Cardiac fibroblast (primary cell): ENCODE measurements around the gene ZBTB7C.

Experiments
- DNase-seq, 2 donors: peaks; one replicate each; pipeline versions ENCODE4 v3.0.0 to v3.0.0-alpha.2; 2010; ENCODE audit warnings: low read depth in 2 of 2
- H3K4me3 ChIP-seq, 2 donors: replicated peaks in 1 of 2; 1 replicate in 1 of 2; 2 replicates in 1 of 2; pipeline ENCODE4 v1.5.1; 2011; ENCODE audit warnings: low read depth in 2 of 2, low read length in 2 of 2, mild to moderate bottlenecking in 2 of 2, moderate library complexity in 1 of 2
- CTCF ChIP-seq: IDR thresholded peaks from one replicate; pipeline ENCODE4 v1.5.1; 2011; ENCODE audit warnings: low read depth, mild to moderate bottlenecking, low read length, inconsistent platforms

ZBTB7C gene

DNA sequence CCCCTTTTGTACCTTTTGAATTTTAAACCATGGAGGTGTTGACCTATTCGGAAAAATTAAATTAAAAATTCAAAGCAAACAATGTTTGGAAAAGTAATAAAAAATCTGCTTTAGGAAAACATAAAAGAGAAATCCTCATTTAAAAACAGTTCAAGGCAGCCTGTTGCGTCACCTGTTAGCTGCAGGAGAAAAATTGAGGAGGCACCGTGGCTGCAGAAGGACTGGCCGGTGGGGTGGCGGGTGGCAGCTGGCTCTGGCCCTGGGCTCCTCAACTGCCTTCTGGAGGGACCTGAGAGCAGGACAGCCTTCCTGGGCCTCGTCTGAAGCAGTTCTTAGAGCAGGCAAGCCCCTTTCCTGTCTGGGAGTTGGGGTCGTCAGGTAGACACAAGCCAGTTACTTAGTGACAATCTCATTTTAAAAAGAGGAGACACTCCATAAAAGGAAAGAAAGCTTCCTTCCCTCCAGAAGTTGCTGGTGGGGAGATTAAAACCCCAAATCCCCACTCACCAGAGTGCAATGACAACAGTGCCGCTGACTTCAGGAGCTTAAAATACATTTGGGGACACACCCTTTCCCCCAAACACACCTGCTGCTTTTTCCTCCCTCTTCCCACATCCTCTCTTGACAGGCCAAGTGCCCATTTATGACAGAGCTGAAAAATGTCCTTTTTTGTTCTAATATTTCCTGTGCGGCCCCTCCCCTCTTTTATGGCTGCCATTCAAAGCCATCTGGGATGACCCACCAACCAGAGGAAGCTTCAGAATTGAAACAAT is 9.7 kb downstream of the ZBTB7C start:
- DNase-seq = no peak
- TF ChIP-seq CTCF = no peak

DNA sequence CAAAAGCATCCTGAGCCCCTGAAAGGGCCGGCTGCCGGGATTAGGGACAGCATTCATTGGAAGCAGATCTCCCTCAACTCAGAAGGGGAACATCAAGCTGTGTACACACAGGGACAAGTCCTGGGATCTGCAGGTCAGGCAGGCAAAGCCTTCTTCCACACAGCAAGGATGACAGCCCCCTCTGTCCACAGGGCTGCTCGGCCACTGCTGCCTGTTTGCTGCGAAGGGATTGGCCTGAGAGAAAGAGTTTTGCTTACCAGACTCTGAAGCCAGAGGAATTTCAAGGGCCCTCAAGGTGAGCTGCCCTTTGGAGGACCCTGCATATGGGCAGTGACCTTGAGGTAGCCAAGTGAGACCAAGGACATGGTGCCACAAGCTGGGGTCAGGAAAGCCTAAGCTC is 11.1 kb downstream of the ZBTB7C start:
- no peak for TF ChIP-seq CTCF
- H3K4me3 ChIP-seq = no peak overlapping the region
- DNase-seq = no peak

More for the DNA sequence above, 9.7 kb downstream of the ZBTB7C start:
- H3K4me3 ChIP-seq = no peak overlapping the region

GRCh38 chr18:48397021-48397420 is 12.2 kb downstream of the ZBTB7C start:
- no peak for DNase-seq
- TF ChIP-seq CTCF = no peak
- H3K4me3 ChIP-seq = no peak overlapping the region

DNA sequence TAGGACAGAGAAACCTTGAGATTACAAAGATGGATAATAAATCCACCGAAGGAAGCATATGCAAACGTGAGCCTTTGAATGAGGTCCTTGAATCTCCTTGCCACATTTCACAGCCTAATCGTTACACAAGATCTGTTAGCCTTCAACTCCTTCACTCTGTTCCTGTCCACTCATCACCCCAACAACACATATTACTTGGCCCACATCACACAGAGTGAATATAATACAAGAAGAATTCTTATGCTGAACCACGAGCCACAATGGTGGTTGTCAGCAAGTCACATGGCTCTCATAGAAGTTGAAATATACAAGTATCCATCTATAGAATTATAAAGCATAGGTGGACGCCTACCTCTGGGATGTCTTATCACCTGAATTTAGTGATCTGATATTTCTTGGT is 12.6 kb downstream of the ZBTB7C start:
- no peak overlapping the region for H3K4me3 ChIP-seq
- DNase-seq = no peak
- TF ChIP-seq CTCF = no peak

DNA sequence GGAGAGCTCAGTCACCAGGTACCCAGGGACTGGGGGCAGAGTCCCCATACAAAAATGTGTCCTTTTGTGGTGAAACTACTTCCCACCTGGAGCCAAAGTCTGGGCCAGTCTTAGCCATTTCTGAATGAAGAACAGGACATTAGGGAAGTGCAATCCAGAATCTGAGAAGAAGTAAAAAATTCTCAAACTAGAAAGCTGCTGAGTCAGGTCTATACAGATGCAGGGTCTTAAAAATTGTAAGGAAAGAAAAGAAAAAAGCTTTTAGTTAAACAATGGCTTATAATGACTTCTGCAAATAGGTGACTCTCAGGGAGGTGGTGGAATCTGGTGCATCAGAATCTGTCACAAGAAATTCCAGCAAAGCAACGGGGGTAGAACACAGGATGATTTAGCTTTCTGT is 13.5 kb downstream of the ZBTB7C start:
- no peak for TF ChIP-seq CTCF
- no peak overlapping the region for H3K4me3 ChIP-seq
- no peak for DNase-seq

- DNase-seq = no peak
- no peak overlapping the region for H3K4me3 ChIP-seq
- no peak for TF ChIP-seq CTCF
Observed at GRCh38 chr18:48394176-48394575, 15.0 kb downstream of the ZBTB7C start.

- no peak for DNase-seq
- no peak for TF ChIP-seq CTCF
- no peak overlapping the region for H3K4me3 ChIP-seq
Observed at GRCh38 chr18:48393776-48394175, 15.4 kb downstream of the ZBTB7C start.
